ENCODE measurements around the gene JAK3.
A peak's percentile ranks its signal among the peaks of the same experiment; 100 is the strongest.
"Not testable (repeated sequence)": the region's sequence is repeated elsewhere in the genome, so short reads cannot be mapped to it uniquely, and the experiment has no call there.

Gene JAK3

DNA sequence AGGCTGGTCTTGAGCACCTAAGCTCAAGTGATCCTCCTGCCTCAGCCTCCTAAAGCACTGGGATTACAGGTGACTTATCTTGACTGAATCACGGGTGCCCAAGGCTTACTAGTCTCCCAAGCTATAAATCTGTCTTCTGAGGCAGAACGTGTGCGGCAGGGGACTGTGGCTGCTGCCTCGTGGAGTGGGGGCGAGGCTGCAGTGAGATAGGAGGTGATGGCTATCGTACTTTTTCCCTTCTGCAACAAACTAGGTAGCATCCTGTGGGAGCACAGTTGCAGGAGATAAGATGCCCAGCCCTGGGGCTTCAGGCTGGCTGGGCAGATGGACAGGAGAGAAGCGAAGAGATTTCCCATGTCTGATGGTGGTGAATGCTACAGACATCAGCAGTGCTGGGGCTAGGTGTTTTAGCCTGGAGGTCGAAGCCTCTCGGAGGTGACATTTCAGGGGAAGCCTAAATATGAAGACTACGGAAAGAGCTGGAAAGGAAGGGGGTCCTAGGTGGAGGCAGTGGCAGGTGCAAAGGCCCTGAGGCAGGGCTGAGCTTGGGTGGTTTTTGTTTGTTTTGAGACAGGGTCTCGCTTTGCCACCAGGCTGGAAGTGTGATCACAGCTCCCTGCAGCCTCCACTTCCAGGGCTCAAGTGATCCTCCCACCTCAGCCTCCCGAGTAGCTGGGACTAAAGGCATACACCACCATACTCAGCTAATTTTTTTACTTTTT lies 45.5 kb downstream of the JAK3 start:
- no peak for DNase-seq

DNA sequence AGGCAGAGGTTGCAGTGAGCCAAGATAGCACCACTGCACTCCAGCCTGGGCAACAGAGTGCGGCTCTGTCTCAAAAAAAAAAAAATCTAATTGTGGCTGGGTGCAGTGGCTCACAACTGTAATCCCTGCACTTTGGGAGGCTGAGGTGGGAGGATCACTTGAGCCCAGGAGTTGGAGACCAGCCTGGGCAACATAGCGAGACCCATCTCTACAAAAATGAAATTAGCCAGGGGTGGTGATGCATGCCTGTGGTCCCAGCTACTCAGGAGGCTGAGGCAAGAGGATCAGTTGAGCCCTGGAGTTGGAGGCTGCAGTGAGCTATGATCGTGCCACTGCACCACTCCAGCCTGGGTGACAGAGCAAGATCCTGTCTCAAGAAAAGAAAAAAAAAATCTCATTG lies 49.2 kb downstream of the JAK3 start:
- DNase-seq: not testable (repeated sequence)

DNA sequence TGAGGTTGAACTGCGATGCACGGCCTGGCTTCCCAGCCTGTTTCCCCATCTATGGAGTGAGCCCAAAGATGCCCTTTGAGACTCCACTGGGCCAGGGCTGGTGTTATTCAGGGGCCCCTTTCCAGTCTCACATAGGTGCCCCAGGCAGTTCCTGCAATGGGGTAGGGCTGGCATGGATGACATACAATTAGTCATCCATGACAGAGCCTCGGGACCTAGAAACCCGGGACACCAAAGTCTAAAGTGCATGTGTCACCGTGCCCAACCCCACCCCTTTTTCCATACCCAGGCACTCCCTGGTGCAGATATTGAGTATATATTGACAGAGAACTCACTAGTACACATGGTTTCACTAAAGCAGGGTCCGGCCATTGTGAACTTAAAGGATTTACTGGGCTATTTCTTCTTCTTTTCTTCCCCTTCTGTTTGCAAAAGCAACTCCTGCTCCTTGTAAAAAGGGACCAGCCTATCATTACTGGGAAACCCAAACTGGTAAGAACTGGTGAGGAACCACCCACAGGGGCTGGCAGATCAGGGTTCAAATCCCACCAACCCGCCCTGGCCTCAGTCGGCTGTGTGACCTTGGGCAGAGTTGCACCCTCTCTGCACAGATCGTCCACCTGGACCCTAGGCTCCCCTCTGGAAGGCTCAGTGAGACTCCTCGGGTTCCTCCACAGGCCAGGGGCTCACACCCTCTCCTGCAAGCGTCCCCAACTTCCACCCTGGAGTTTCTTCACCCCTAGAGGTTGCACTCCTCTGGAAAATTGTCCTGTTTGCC lies 50.2 kb downstream of the JAK3 start:
- DNase-seq: no peak

DNA sequence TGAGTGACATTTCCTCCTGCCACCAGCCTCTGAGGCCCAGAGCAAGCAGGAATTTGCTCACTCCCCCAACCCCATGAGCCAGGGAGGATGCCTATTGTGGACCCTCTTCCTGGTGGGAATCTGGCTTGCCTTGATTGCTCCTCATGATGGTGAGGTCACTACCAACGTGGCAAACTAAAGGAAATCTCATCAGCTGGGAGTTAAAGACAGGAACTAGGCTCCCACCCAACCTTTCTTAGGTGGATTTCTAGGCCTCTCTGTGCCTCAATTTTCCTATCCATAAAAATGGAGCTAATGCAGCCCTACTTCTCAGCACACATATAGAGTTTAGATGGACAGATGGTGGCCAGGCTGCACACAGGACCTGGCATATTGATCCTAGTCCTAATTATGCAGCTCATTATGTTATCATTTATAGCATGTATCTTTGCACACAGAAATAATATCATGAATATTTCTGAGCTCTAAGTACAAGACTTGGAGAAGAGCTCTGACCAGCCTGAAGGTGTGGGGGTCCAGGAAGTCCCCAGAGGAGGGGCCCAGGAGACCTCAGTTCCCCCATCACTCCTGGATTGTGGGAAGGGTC lies 50.9 kb downstream of the JAK3 start:
- DNase-seq: no peak

DNA sequence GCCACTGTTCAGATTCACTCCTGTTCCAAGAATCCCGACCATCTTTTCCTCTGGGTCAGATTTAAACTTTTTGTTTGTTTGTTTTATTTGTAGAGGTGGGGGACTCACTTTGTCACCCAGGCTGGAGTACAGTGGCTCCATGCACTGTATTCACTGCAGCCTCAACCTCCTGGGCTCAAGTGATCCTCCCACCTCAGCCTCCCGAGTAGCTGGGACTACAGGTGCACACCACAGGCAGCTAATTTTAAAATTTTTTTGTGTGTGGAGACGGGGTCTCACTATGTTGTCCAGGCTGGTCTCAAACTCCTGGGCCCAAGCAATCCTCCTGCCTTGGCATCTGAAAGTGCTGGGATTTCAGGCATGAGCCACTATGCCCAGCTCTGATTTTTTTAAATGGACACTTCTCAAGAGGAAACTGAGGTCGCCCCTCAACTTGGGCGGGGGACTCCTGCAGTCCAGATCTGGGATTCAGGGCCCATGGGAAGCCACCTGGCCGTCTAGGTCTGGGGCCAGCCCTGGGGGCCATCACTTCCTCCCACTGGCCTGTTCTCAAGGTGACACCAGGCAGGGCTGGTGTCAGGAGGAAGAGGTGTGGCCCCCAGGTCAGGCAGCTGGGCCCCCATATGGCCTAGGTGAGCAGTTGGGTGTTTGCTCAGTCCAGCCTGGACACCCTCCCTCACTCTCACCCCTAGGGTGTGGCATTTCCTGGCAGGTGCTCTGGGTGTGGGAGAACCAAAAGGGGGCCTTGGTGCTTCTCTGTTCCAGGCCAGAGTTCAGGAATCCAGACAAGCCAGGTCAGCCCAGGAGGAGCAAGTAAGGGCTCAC lies 51.6 kb downstream of the JAK3 start:
- DNase-seq: no peak

DNA sequence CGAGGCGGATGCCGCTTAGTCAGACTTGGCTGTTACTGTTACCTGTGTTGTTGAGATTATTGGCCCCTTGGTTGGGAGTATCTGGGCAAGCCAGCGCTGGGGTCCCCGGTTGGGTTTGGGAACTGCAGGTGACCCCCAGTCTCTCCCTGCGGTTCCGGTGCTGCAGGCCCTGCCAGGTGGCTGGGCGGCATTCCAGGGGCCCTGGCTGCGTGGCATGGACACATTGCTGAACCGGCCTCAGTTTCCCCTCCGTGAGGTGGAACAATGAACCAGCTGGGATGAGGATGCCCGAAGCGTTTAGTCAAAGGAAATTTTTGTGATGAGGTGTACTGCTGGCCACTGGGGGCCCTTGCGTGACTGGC lies 52.3 kb downstream of the JAK3 start:
- no peak for DNase-seq

DNA sequence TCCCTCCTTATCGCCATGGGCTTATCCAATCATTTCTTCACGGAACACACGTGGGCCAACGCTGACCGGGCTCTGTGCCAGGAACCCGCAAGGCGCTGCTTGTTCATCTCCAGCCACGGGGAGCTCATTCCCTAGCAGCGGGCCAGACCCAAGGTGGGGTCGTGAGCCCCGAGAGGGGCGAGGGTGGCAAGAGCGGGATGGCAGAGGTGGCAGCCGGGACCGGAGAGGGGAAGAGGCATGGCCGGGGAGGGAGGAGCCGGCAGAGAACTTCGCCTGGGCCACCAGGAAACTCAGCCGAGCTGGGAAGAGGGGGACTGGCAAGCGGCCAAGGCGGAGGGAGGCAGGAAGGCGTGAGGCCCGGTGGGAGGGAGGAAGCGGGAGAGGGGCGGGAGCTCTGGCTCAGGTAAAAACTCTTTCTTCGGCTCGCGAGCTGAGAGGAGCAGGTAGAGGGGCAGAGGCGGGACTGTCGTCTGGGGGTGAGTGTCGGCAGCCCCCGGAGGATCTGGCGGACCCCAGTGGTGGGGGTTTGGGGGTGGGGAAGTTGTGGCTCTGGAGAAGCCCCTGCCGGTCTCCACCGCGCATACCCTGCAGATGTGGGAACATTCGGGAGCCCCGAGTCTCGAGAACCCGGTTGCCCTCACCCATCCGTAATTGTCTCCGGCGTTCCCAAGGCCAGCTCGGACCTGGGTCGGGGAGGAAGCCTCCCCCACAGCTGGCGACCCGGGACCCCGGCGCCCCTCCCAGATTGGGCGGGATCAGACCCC lies 52.9 kb downstream of the JAK3 start, which contains the start of gene B3GNT3:
B3GNT3 (plus strand) TSS at position 408 of the 764 bp plus-strand sequence. CDS start 12,670 bp downstream, outside the sequence.
- no peak for DNase-seq

DNA sequence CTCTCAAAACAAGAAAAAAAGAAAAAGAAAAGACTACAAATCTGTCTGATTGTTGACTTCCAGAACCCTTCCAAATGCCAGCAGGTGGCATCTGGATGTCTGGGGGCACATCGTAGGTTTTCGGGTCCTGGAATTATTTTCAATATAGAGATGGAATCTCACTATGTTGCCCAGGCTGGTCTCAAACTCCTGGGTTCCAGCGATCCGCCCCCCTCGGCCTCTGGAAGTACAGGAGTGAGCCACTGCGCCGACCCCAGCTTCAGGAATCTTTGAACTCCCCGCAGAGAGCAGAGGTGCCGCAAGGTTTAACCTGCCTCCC lies 53.4 kb downstream of the JAK3 start:
- DNase-seq: no peak

DNA sequence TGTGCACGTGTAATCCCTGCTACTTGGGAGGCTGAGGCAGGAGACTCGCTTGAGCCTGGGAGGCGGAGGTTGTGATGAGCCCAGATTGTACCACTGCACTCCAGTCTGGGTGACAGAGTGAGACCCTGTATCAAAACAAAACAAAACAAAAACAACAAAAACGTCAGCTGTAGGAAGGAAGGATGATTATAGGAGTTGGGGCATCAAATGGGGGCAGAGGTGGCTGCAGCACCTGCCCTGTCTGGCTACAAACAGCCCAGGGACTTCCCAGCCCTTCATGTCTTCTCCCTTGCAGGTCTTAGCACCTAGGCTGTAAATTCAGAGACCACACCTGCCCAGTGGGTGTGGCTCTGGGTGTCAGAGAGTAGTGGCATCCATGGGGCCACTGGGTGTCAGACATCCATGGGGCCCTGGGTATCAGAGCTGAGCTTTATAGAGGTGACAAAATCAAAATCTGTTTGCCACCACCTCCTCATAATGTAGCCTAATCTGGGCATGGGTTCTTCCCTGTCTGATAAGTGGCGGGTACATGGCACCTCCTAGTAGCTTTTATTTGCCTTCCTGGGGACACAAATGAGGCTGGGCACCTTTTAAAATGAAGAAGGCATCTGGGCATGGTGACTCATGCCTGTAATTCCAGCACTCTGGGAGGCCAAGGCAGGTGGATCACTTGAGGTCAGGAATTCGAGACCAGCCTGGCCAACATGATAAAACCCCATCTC lies 57.6 kb downstream of the JAK3 start:
- DNase-seq: no peak

DNA sequence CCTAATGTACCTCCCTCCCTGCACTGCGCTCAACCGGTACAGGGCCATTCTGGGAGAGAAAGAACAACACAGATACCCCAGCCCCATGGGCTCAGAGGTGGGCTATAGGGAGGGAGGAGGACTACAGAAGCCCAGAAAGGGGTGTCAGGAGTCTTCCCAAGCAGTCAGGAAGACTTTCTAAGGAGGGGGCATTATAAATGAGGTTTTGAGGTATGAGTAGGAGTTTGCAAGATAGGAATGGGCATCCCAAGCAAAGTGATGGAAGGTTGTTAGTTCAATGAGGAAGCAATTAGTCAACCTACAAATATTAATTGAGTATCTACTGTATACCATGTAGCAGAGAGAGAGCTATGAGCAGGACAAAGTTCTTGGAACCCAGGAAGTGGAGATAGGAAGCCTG lies 59.1 kb downstream of the JAK3 start:
- DNase-seq: no peak

DNA sequence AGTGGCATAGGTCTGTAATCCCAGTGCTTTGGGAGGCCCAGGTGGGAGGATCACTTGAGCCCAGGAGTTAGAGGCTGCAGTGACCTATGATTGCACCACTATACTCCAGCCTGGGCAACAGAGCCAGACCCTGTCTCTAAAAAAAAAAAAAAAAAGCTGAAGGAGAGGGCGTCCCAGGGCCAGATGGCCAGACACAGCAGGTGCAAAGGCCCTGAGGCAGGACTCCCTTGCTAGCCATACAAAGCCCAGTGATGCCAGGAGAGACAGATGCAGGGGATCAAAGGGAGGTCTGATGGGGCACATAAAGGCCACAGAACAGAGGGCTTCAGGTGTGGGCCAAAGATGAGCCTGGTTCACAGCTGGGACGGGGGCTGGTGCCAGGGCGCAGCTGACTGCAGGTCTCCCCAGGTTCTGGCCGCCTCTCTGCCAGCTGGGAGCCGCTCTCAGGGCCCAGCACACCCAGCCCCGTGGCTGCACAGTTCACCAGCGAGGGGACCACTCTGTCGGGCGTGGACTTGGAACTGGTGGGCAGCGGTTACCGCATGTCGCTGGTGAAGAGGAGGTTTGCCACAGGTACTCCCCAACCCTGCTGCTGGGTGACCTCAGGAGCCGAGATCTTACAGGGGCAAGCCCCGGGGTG lies 60.4 kb downstream of the JAK3 start:
- DNase-seq: no peak

DNA sequence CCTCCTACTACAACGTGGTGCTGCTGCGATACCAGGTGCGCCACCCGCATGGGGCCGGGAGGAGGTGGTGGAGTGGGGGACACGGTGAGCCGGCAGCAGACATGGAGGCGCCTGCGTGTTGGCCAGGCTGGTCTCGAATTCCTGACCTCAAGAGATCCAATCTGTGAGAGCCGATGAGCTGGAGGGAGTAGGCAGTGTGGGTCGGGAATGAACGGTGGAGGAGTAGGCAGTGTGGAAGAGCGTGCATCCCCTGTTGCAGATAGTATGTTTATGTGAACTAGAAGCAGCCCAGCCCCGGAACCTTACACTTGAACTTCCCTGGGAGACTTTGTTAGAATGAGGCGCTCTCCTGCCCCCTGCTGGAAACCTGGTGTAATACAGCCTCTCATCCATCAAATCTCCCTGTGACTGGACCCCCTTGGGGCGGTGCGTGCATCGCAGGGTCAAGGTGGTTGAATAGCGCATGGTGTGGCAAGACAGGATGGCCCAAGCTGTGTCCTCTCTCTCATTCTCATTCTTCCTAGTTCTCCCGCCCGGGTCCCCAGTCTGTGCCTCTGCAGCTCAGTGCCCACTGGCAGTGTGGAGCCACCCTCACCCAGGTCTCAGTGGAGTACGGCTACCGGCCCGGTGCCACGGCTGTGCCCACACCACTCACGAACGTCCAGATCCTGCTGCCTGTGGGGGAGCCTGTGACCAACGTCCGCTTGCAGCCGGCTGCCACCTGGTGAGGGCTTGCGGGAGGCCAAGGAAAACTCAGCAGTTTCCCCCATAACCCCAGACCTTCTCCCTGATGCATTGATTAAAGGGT lies 63.4 kb downstream of the JAK3 start:
- DNase-seq: peak; percentile 56

DNA sequence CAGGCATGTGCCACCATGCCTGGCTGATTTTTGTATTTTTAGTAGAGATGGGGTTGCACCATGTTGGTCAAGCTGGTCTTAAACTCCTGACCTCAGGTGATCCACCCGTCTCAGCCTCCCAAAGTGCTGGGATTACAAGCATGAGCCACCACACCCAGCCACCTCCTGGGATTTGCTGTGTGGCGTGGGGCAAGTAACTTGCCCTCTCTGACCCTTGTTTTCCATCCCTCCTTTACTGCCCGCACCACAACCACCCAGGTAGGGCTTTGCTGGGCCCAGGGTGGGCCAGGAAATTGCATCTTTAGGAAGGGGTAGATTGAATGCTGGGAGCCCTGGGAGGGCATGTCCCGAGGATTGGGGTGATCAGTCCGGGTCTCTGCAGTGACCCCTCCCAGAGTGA lies 64.1 kb downstream of the JAK3 start:
- not testable (repeated sequence) for DNase-seq

DNA sequence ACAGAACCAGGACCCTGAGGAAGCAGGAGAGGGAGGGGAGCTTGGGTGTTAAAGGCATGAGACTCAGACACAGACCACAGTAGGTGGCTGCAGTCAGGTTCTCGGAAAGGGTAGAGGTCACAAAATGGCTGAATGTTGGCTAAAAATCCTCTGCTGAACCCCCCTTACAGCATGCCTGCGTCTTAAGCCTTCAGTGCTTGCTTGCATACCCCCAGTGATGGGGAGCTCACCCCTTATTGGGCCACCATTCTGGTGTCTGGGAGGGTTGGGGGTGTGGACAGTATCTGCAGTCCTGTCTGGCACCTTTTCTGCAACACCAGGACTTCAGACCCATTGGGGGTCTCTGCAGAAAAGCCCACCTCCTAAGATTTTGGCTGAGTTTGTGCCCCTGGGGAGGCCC lies 67.0 kb downstream of the JAK3 start:
- DNase-seq: no peak

DNA sequence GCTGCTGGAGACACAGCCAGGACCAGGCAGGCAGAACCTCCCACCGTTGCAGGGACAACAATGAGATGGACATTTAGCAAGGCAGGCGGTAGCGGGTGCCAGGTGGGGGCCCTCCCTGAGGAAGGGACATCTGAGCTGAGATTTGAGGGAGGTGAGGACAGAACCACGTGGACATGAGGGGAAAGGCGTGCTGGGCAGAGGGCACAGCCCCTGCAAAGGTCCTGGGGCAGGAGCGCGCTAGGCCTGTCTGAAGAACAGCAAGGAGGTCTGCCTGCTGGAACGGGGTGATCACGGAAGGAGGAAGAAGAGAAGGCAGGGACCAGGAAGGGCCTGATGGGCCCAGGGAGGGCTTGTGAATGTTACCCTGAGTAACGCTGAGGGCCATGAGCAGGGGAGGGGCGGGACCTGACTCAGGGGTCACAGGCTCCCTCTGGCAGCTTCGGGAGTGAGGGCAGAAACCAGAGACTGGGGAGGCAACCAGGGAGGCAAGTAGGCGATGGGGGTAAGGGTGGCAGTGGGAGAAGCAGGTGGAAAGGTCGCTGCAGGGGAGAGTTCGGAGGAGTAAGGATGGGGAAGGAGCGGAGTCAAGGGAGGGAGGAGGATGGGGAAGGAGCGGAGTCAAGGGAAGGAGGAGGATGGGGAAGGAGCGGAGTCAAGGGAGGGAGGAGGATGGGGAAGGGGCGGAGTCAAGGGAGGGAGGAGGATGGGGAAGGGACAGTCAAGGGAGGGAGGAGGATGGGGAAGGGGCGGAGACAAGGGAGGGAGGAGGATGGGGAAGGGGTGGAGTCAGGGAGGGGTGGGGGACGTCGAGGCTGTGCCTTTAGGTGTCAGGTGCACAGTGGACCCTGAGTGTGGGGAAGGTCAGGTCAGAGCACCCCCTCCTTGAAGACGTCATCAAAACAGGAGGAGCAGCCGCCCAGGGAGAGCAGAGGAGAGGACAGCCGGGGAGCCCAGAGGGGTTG lies 68.5 kb downstream of the JAK3 start:
- DNase-seq: peak; percentile 51

DNA sequence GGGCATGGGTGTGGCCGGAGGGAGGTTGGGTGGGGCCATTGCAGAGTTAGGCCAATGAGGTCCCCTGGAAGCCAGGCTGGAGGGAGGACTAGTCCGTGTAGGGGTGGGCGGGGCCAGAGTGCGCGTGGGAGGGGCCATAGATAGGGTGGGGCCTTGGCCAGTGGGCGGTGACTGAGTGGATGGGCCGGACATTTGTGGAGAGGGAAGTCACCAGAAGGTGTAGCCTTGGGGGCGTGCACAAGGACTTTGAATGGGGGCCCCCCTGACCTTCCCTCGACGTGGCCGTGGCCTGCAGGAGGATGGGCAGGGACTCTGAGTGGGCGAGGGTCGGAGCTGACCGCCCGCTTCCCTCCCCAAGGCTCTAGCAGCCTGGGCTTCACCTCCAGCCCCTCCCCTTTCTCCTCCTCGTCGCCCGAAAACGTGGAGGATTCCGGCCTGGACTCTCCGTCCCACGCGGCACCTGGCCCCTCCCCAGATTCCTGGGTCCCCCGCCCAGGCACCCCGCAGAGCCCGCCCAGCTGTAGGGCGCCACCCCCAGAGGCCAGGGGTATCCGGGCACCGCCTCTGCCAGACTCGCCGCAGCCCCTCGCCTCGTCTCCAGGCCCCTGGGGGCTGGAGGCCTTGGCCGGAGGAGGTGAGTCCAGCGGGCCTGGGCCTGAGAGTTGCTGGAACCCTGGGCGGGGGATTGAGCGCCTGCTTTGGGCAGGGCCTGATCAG lies 69.4 kb downstream of the JAK3 start:
- DNase-seq: peak; percentile 37

DNA sequence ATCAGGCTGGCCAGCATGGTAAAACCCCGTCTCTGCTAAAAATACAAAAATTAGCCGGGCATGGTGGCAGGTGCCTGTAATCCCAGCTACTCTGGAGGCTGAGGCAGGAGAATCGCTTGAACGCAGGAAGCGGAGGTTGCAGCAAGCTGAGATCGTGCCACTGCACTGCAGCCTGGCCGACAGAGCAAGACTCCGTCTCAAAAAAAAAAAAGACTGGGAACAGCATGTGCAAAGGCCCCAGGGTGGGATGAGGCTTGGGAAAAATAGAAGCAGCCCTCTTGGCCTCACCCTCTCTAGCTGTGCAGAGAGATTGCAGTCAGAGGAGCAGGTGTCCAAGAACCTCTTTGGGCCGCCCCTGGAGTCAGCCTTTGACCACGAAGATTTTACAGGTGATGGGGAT lies 69.9 kb downstream of the JAK3 start:
- not testable (repeated sequence) for DNase-seq

DNA sequence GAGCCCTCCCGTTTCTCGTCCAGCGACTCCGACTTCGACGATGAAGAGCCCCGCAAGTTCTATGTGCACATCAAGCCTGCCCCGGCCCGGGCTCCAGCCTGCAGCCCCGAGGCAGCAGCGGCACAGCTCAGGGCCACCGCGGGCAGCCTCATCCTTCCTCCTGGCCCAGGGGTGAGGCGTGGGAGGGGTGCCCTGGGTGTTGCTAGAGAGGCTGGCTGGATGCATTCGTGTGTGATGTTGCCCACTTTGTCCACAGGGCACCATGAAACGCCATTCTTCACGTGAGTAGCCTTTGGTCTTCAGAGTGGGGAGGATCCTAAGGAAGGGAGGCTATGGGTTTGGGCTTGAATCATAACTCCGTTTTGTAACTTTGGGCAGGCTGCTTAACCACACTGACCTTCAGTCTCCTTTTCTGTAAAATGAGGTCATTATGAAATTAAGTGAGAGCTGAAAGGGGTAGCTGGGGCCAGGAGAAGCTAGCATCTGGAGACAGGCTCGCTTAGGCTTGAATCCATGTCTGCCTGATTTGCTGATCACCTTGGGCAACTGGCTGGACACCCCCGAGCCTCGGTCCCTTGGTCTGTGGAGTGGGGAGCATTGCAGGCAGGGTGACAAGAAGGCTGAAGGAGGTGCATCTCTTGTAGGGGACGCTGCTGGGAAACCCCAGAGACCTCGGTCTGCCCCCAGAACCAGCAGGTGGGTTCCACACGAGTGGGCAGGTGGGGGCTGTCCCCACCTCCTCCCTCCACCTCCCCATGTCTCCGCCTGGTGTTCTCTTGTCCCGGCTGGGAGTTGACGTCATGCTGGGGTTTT lies 71.6 kb downstream of the JAK3 start:
- no peak for DNase-seq

Data from fibroblast of skin of right quadriceps (primary cell).